Measurements from ENCODE around the gene PUDP.

GRCh38 chrX:7085879-7086278 lies 62.1 kb downstream of the PUDP start:
- no peak for TF ChIP-seq CTCF (IDR thresholded peaks at IDR 0.05)
- TF ChIP-seq POLR2A (IDR thresholded peaks at IDR 0.05), result no peak
- no peak for TF ChIP-seq EP300 (IDR thresholded peaks at IDR 0.05)
